Renal cortex interstitium (tissue), 11 donors: ENCODE measurements around the gene SUCLG2. TPM values are rescaled to one million over a fixed set of nuclear protein-coding genes. Genes with fewer than 3 reads are reported as not detected.

Experiments used
- DNase-seq, 11 donors: peaks; one replicate each; pipeline ENCODE4 v3.0.0-alpha.2; 2013; ENCODE audit warnings: low read depth in 9 of 11, low spot score in 4 of 11; ENCODE audit errors: extremely low read depth in 1 of 11
- polyA plus RNA-seq, 3 donors: library from polyadenylated mRNA; unstranded; fragments of 120-200 nt; gene quantifications; one replicate each; pipeline ENCODE4 v1.2.1, GENCODE V29; 2013; ENCODE audit not compliant: insufficient read length in 3 of 3

SUCLG2 gene
- polyA plus RNA-seq, 3 donors: 72.2 to 84.3 (median 82.1) TPM

DNA sequence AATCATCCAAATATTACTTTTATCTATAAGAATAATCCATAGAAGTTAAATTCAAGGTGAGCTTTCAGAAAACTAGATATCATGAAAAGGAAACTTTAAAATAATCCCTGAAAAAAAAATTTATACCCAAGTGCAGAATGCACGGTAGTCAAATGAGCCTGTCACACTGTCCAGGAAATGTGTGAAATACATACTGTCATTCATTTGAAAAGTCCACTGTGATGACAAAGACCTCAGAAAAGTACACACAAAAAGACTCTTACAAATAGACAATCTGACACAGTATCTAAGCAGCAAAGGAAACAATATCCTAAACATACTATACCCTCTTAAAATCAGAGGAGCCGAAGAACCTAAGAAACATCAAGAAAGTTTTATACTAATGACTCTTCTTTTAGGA, 29.7 kb downstream of the SUCLG2 start:
- DNase-seq: no peak

DNA sequence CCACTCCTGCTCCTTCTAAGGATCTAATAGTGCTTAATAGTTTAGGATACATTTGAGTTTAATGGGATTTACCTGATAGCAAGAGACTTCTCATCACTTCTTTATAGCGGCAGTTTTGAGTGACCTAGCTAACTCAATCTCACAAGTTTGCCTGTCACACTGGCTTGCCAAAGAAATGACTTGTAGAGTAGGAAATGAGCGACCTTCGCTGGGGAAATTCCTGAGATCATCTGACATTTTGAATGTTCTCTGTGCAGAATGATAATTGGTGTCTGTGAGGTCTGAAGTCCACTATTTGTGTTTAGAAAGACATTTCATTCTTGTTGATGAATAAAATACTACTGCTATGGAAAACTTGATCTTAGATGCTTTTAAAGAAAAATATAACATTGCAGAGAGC, 30.3 kb downstream of the SUCLG2 start:
- no peak for DNase-seq

DNA sequence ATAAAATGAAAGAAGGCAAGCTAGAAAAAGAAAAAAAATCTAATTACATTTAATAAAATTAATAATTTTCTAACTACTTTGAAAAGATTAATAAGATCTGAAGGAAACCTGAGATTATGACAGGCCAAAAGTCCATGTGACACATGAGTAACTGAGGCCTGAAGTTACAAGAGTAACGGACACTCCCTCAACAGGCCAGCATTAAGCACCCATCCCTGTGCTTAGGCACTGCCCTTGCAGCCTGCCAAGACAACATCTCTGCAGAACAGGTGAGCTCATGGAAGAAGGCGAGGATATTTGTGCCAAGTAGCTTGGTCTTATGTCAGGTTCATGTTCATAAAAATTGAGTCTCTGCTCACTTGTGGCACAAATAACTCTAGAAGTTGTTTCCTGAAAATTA, 31.8 kb downstream of the SUCLG2 start:
- DNase-seq: no peak

DNA sequence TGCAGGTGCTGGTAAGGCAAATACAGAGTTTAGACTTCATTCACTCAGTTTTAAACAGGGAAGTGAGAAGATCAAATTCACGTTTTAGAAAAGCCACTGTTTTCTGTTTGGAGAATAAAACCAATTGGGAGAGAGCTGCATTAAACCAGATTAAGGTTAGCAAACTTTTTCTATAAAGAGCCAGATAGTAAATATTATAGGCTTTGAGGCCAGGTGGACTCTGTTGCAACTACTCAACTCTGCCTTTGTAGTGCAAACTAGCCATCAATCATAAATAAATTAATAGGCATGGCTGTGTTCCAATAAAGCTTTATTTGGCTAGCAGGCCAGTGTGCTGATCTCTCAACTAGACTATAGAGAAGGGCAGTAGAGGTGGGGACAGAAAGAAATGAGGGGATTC, 33.5 kb downstream of the SUCLG2 start:
- DNase-seq: no peak

GRCh38 chr3:67619991-67620390, 34.4 kb downstream of the SUCLG2 start:
- no peak for DNase-seq

DNA sequence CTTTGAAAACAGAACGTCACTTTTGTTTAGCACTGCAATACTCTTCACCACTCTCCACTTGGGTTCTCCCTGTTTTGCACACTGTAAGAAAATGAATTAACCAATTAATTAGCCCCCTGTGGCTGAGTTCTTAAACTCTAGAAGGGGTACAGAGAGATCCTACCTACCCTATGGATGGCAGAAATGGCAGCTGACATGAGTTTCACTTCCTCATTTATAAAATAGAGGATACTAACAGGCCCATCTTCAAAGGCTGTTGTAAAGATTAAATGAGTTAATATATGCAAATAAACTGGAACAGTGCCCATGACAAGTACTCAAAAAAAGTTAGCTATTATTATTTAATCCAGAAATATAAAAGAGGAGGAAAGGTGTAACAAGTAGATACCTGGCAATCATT, 36.9 kb downstream of the SUCLG2 start:
- no peak for DNase-seq

GRCh38 chr3:67616046-67616445, 38.4 kb downstream of the SUCLG2 start:
- DNase-seq: no peak

GRCh38 chr3:67614195-67614594, 40.2 kb downstream of the SUCLG2 start:
- DNase-seq: no peak

DNA sequence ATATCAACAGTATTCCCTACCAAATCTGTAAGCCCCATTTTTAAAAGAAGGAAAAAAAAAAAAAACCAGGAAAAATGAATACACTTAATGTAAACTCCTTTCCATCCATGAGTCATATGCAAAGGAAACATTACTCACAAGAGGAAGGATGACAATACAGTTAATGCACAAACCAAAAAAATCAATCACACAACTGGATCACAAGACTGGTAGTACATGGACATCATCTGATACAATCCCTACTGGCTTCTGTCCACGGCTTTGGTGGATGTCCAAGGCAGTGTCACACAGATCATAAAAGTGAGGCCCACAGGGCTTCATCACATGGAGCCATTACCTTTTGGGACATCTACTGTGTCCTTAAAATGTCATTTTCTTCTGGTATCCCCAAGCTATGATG, 44.0 kb downstream of the SUCLG2 start:
- no peak for DNase-seq

DNA sequence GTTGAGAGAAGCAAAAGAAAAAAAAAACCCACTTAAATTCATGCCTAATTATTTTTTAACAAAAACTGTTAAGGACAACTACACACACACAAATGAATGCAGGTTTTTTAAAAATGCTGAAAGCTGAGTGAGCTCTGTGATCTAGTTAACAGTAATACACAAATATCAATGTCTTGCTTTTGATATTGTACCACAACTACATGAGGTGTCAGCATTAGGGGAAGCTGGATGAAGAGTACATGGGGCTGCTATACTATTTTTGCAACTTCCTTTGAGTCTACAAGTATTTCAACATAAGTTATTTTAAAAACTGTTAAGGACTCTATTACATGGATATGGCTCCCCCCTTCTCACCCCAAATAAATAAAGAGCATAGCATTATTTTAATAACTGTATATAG, 44.7 kb downstream of the SUCLG2 start:
- DNase-seq: no peak

DNA sequence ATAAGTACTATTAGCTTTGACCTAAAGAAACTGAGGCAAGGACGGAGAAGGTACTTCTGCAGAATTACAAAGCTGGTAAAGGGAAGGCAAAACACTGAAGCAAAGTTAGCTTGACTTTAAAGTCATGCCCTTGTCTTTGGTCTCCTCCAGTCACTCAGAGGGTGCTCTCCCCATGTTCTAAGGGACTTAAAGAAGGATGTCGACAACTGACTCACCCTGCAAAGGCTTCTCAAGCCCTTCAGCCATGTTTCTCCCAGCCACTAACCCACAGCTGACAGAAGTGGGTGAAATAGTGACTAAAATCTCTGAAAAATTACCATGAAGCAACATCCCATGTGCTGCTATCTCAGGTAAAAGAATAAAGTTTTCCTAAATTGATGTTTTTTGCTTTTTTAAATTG, 46.4 kb downstream of the SUCLG2 start:
- no peak for DNase-seq

DNA sequence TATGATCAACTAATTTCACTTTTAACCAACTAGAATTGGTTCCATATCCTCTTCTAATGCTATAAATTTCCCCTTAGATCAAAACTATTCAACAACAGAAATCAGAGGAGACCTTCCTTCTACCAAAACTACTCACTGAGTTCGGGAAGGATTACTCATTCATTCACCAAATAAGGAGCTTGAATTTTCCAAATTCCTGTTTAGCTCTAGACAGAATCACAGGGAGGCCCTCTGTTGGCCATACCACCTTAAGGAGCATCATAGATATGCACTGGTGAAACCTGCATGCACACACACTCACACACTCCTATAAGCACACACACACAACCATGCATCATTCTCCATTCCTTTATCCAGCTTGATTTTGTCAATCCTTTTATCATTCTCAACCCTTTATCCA, 49.0 kb downstream of the SUCLG2 start:
- no peak for DNase-seq

DNA sequence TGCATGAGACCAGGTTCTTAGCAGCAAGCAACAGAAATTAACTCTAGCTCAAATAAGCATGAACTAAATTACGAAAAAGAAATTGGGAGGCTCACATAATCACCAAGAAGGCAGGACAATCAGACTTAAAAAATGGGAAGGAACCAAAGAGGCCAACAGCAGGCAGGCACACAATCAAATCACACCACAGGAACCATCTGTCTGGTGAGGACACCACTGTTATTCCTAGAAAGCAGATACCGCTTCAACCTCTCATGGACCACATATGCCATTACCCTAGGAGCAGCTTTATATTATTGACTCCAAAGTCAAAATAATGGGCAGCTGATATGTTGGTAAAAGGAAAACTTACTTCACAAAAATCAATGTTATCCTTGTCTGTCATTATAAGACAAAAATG, 51.6 kb downstream of the SUCLG2 start:
- no peak for DNase-seq

- no peak for DNase-seq
These were observed 52.3 kb downstream of the SUCLG2 start for GRCh38 chr3:67601919-67602608.

DNA sequence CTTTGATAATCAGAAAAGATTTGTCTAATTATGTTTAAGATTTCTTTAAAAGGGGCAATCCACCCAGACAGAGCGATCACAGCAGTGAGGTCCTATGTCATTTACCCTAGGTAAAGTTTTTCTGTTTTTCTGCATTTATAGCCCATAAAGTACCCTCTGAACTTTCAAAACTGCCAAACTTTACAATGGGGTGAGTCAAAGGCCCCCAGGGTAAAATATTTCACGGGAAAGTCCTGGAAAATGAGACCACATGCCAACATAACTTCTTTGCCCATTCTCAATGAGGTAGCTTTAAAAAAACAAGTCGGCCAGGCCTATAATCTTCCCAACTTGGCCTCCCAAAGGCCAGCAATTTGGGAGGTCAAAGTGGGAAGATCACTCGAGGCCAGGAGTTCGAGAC, 53.0 kb downstream of the SUCLG2 start:
- DNase-seq: no peak

DNA sequence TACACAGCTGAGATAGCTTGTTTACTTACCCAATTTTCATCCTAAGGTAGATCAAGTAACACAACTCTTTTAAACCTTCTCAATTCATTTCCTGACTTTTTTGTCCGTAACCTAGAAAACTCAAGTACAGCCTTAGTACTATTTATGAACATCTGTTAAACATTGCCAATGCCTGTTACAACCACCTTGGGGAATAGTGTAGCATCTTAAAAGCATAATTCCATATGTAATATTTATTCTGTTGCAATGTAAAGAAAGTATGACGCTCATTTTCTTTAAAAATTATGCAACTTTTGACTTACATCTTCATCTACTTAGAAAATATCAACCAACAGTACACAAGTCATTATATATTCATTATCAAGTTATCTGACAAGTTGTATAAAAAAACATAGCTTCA, 54.6 kb downstream of the SUCLG2 start:
- no peak for DNase-seq

DNA sequence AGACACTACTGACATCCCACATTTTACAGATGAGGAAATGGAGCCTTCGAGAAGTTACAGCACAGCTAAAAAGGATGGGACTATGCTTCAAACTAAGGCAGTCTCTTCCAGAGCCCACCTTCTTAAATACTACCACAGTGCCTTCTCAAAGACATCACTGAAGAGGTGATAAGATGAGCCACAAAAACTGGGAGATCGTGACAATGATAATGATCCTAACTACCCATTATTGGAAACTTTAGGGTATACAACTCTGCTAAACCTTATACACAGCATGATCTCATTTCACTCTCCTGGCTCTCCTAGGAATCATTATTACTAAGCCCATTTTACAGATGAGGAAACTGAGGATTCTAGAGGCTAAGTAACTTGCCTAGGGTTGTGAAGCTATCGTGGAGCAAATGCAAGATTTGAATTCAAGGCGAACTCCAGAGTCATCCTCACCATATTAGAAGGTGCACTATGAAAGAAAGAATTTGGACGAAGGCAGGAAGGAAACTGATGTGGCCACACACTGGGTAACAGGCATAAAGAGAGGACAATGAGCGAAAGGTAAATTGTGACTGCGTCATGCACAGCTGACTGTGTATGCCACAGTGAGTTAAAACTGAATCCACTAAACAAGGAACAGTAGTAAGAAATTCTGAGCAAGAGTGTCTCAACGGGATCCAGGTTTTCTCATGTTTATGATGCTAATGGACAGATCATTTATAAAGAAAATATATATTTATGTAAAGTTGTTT, 55.4 kb downstream of the SUCLG2 start:
- DNase-seq: no peak

DNA sequence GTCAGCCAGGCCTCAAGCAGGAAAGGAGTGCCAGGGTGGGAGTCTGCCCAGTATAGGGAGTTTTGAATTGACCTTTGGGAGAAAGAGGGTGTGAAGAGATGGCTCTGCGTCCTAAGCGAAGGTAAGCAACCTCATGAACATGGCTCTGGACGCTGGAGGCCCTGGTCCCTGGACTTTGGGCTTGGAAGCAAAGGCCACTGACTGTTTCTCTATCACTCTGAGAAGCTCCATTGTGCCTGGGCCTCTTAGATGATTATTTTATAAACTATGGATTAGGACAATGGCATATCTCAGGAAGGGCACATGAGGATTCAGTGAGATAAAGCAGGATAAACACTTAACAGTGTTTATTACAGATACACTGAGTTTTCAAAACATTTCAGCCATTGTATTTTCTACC, 59.0 kb downstream of the SUCLG2 start:
- DNase-seq: no peak

- no peak for DNase-seq
These were observed 60.6 kb downstream of the SUCLG2 start for GRCh38 chr3:67593761-67594234.

GRCh38 chr3:67592057-67592456, 62.4 kb downstream of the SUCLG2 start:
- DNase-seq: no peak

GRCh38 chr3:67587811-67588210, 66.6 kb downstream of the SUCLG2 start:
- DNase-seq: no peak
